HG03064 (cell line): ENCODE data around the gene CXXC4.

Experiments
- ATAC-seq: cut with Tn5 transposase; IDR thresholded peaks from one replicate; pipeline ENCODE4 v1.9.1; 2021; ENCODE audit warnings: low read depth; ENCODE audit not compliant: unreplicated experiment

CXXC4 gene

GRCh38 chr4:104424475-104424941, 70.2 kb downstream of the CXXC4 start:
- ATAC-seq: no peak

DNA sequence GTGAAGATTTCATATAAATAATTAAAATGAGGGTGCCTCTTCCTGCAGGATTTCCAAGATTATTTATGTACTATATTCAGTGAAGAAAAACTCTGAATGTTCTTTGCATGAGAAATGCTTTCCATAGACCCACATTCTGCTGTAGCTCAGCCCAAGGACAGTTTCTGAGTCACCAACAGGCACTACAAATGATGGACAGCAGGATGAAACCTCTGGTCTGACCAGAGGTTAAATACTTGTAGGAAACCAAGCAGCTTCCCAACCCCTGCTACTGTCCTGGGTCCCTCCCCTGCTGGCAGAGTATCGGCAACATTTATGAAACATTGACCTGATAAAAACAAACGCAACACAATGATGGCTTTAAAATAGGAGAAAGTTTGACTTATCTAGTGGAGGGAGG, 73.1 kb downstream of the CXXC4 start:
- no peak for ATAC-seq

- no peak for ATAC-seq
Measured at GRCh38 chr4:104420766-104421165, 73.9 kb downstream of the CXXC4 start.
